Measurements from ENCODE around the gene ZNRF3.

ZNRF3 gene

GRCh38 chr22:28956506-28956905 is 73.1 kb downstream of the ZNRF3 start:
- FAIRE-seq (no peak), DNase-seq (ENCODE audit: insufficient read length, low spot score) (no peak)
- TF ChIP-seq PAX5 (IDR thresholded peaks at IDR 0.05; ENCODE audit: insufficient read depth, low read length, severe bottlenecking) (no peak), POU2F2 (IDR thresholded peaks at IDR 0.05; ENCODE audit: low read depth, low read length) (no peak), POLR2A (IDR thresholded peaks at IDR 0.05; ENCODE audit: low read depth, low read length) (no peak), POLR2AphosphoS5 (IDR thresholded peaks at IDR 0.05; ENCODE audit: low read depth, low read length) (no peak), TAF1 (IDR thresholded peaks at IDR 0.05; ENCODE audit: low read depth, low read length) (no peak), SPI1 (IDR thresholded peaks at IDR 0.05; ENCODE audit: low read depth, low read length) (no peak)

GRCh38 chr22:28958611-28959010 is 75.2 kb downstream of the ZNRF3 start:
- FAIRE-seq, result no peak
- no peak for TF ChIP-seq POLR2A (IDR thresholded peaks at IDR 0.05; ENCODE audit: low read depth, low read length)
- no peak for TF ChIP-seq TAF1 (IDR thresholded peaks at IDR 0.05; ENCODE audit: low read depth, low read length)
- no peak for TF ChIP-seq POLR2AphosphoS5 (IDR thresholded peaks at IDR 0.05; ENCODE audit: low read depth, low read length)
- no peak for TF ChIP-seq POU2F2 (IDR thresholded peaks at IDR 0.05; ENCODE audit: low read depth, low read length)
- TF ChIP-seq SPI1 (IDR thresholded peaks at IDR 0.05; ENCODE audit: low read depth, low read length), result no peak
- no peak for TF ChIP-seq PAX5 (IDR thresholded peaks at IDR 0.05; ENCODE audit: insufficient read depth, low read length, severe bottlenecking)

GRCh38 chr22:28962042-28962554 is 78.7 kb downstream of the ZNRF3 start:
- TF ChIP-seq PAX5 (IDR thresholded peaks at IDR 0.05; ENCODE audit: insufficient read depth, low read length, severe bottlenecking) (no peak), TAF1 (IDR thresholded peaks at IDR 0.05; ENCODE audit: low read depth, low read length) (no peak), POLR2AphosphoS5 (IDR thresholded peaks at IDR 0.05; ENCODE audit: low read depth, low read length) (no peak), SPI1 (IDR thresholded peaks at IDR 0.05; ENCODE audit: low read depth, low read length) (no peak), POLR2A (IDR thresholded peaks at IDR 0.05; ENCODE audit: low read depth, low read length) (no peak), POU2F2 (IDR thresholded peaks at IDR 0.05; ENCODE audit: low read depth, low read length) (no peak)
- no peak for FAIRE-seq
- no peak for DNase-seq (ENCODE audit: insufficient read length, low spot score)

More at GRCh38 chr22:28958611-28959010, 75.2 kb downstream of the ZNRF3 start:
- no peak for DNase-seq (ENCODE audit: insufficient read length, low spot score)

- FAIRE-seq, result no peak
Measured at GRCh38 chr22:28963362-28963761, 80.0 kb downstream of the ZNRF3 start.

GRCh38 chr22:28967163-28967665 is 83.8 kb downstream of the ZNRF3 start:
- no peak for FAIRE-seq
- no peak for DNase-seq (ENCODE audit: insufficient read length, low spot score)
- TF ChIP-seq POLR2A (IDR thresholded peaks at IDR 0.05; ENCODE audit: low read depth, low read length) (no peak), SPI1 (IDR thresholded peaks at IDR 0.05; ENCODE audit: low read depth, low read length) (no peak), PAX5 (IDR thresholded peaks at IDR 0.05; ENCODE audit: insufficient read depth, low read length, severe bottlenecking) (no peak), POU2F2 (IDR thresholded peaks at IDR 0.05; ENCODE audit: low read depth, low read length) (no peak), TAF1 (IDR thresholded peaks at IDR 0.05; ENCODE audit: low read depth, low read length) (no peak), POLR2AphosphoS5 (IDR thresholded peaks at IDR 0.05; ENCODE audit: low read depth, low read length) (no peak)

More at GRCh38 chr22:28963362-28963761, 80.0 kb downstream of the ZNRF3 start:
- TF ChIP-seq POU2F2 (IDR thresholded peaks at IDR 0.05; ENCODE audit: low read depth, low read length), result no peak
- TF ChIP-seq POLR2AphosphoS5 (IDR thresholded peaks at IDR 0.05; ENCODE audit: low read depth, low read length), result no peak
- DNase-seq (ENCODE audit: insufficient read length, low spot score), result no peak

DNA sequence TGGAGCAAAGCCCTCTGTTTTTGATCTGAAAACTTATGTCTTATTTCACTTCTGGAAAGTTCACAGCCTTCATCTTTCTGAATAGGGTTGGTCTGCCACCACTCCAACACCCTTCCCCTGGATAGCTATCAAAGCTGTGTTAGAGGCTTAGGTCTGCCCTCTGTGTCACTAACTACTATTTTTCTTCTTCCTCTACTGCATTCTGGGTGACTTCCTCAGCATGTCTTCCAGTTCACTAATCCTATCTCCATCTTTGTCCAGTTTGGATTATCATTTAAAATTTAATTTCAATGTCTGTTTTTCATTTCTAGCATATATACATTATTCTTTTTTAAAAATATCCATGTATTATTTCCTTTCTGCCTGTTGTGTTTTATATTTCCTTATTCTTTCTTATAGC is 84.6 kb downstream of the ZNRF3 start:
- no peak for FAIRE-seq
- no peak for DNase-seq (ENCODE audit: insufficient read length, low spot score)
- TF ChIP-seq SPI1 (IDR thresholded peaks at IDR 0.05; ENCODE audit: low read depth, low read length) (no peak), POLR2AphosphoS5 (IDR thresholded peaks at IDR 0.05; ENCODE audit: low read depth, low read length) (no peak), POLR2A (IDR thresholded peaks at IDR 0.05; ENCODE audit: low read depth, low read length) (no peak), POU2F2 (IDR thresholded peaks at IDR 0.05; ENCODE audit: low read depth, low read length) (no peak), PAX5 (IDR thresholded peaks at IDR 0.05; ENCODE audit: insufficient read depth, low read length, severe bottlenecking) (no peak), TAF1 (IDR thresholded peaks at IDR 0.05; ENCODE audit: low read depth, low read length) (no peak)

- TF ChIP-seq POU2F2 (IDR thresholded peaks at IDR 0.05; ENCODE audit: low read depth, low read length), result no peak
- no peak for TF ChIP-seq SPI1 (IDR thresholded peaks at IDR 0.05; ENCODE audit: low read depth, low read length)
- TF ChIP-seq POLR2A (IDR thresholded peaks at IDR 0.05; ENCODE audit: low read depth, low read length), result no peak
- no peak for TF ChIP-seq PAX5 (IDR thresholded peaks at IDR 0.05; ENCODE audit: insufficient read depth, low read length, severe bottlenecking)
- TF ChIP-seq TAF1 (IDR thresholded peaks at IDR 0.05; ENCODE audit: low read depth, low read length), result no peak
- no peak for TF ChIP-seq POLR2AphosphoS5 (IDR thresholded peaks at IDR 0.05; ENCODE audit: low read depth, low read length)
- FAIRE-seq, result no peak
- DNase-seq (ENCODE audit: insufficient read length, low spot score), result no peak
Measured at GRCh38 chr22:28969401-28970168, 86.2 kb downstream of the ZNRF3 start.

- no peak for FAIRE-seq
- no peak for DNase-seq (ENCODE audit: insufficient read length, low spot score)
- TF ChIP-seq TAF1 (IDR thresholded peaks at IDR 0.05; ENCODE audit: low read depth, low read length) (no peak), POU2F2 (IDR thresholded peaks at IDR 0.05; ENCODE audit: low read depth, low read length) (no peak), POLR2A (IDR thresholded peaks at IDR 0.05; ENCODE audit: low read depth, low read length) (no peak), PAX5 (IDR thresholded peaks at IDR 0.05; ENCODE audit: insufficient read depth, low read length, severe bottlenecking) (no peak), POLR2AphosphoS5 (IDR thresholded peaks at IDR 0.05; ENCODE audit: low read depth, low read length) (no peak), SPI1 (IDR thresholded peaks at IDR 0.05; ENCODE audit: low read depth, low read length) (no peak)
Measured at GRCh38 chr22:28973352-28973751, 90.0 kb downstream of the ZNRF3 start.

GRCh38 chr22:28977060-28977459 is 93.7 kb downstream of the ZNRF3 start:
- no peak for TF ChIP-seq SPI1 (IDR thresholded peaks at IDR 0.05; ENCODE audit: low read depth, low read length)
- no peak for TF ChIP-seq TAF1 (IDR thresholded peaks at IDR 0.05; ENCODE audit: low read depth, low read length)
- no peak for TF ChIP-seq POLR2A (IDR thresholded peaks at IDR 0.05; ENCODE audit: low read depth, low read length)
- TF ChIP-seq PAX5 (IDR thresholded peaks at IDR 0.05; ENCODE audit: insufficient read depth, low read length, severe bottlenecking), result no peak
- TF ChIP-seq POLR2AphosphoS5 (IDR thresholded peaks at IDR 0.05; ENCODE audit: low read depth, low read length), result no peak
- no peak for TF ChIP-seq POU2F2 (IDR thresholded peaks at IDR 0.05; ENCODE audit: low read depth, low read length)
- no peak for FAIRE-seq
- DNase-seq (ENCODE audit: insufficient read length, low spot score), result no peak
